Vagina (tissue), 2 donors: ENCODE results near the gene NEDD8. TPM values are rescaled to one million over a fixed set of nuclear protein-coding genes. Genes with fewer than 3 reads are reported as not detected.
A peak's percentile ranks its signal among the peaks of the same experiment; 100 is the strongest.

ENCODE experiments used
- DNase-seq, 2 donors: peaks; one replicate each; pipeline ENCODE4 v3.0.0-alpha.2; 2017; ENCODE audit errors: extremely low spot score in 2 of 2
- H3K27ac ChIP-seq: fragments of 200-600 bp; sonication (generic); one replicate; pipeline ENCODE4 v1.5.1; 2019
- H3K27me3 ChIP-seq: fragments of 200-600 bp; sonication (generic); one replicate; pipeline ENCODE4 v1.5.1; 2019
- H3K36me3 ChIP-seq, 2 donors: fragments of 200-600 bp; sonication (generic); one replicate each; pipeline ENCODE4 v1.5.1; 2017 to 2019
- H3K4me1 ChIP-seq: fragments of 200-600 bp; sonication (generic); one replicate; pipeline ENCODE4 v1.5.1; 2019
- H3K4me3 ChIP-seq, 2 donors: fragments of 200-600 bp; sonication (generic); 1 replicate in 1 of 2; 2 replicates in 1 of 2; pipeline ENCODE4 v1.5.1; 2016 to 2019
- H3K9me3 ChIP-seq: fragments of 200-600 bp; sonication (generic); one replicate; pipeline ENCODE4 v1.5.1; 2019
- CTCF ChIP-seq, 3 experiments: fragments of 450-650 bp in 2 of 3; fragments of 200-600 bp in 1 of 3; sonication (generic) in 1 of 3; IDR thresholded peaks; one replicate each; pipeline ENCODE4 v1.5.1; 2017 to 2019; ENCODE audit warnings: antibody characterized with exemption in 3 of 3, mild to moderate bottlenecking in 2 of 3, moderate library complexity in 2 of 3
- POLR2A ChIP-seq, 2 donors: fragments of 450-650 bp; IDR thresholded peaks; one replicate each; pipeline ENCODE4 v1.6.1; 2017; ENCODE audit warnings: antibody characterized with exemption in 2 of 2, mild to moderate bottlenecking in 2 of 2, moderate library complexity in 2 of 2
- POLR2AphosphoS5 ChIP-seq, 2 donors: sonication (generic); formaldehyde crosslinking; IDR thresholded peaks; one replicate each; pipeline ENCODE4 v1.9.0; 2017; ENCODE audit warnings: antibody characterized with exemption in 2 of 2, mild to moderate bottlenecking in 2 of 2, low read depth in 1 of 2; ENCODE audit not compliant: insufficient read depth in 1 of 2
- intact Hi-C: fragments of 100-400 bp; cut with DNase I; formaldehyde crosslinking; loops from one replicate; pipeline ENCODE4 v1.15.1; 2023
- total RNA-seq: library from RNA; depleted of rRNA; stranded (reverse); fragments of >200 nt; gene quantifications from one replicate; pipeline ENCODE4 v1.2.3, GENCODE V29; 2016

The NEDD8 gene
- total RNA-seq, 1 donor from 2014 or later: 140 TPM

- no peak for DNase-seq
- Histone ChIP-seq H3K27ac (peak overlapping the region; percentile 95), H3K36me3 (peaks cover 0 to 15% of the 10 kb centered on the region in 2 donors), H3K27me3 (no peaks in the 10 kb centered on the region), H3K4me3 (peak overlapping the region; percentile 65 to 72), H3K9me3 (no peaks in the 10 kb centered on the region), H3K4me1 (peaks cover 39% of the 10 kb centered on the region)
- intact Hi-C loops: no loop called here
- TF ChIP-seq CTCF (IDR thresholded peaks at IDR 0.05): no peak
- TF ChIP-seq POLR2AphosphoS5 (IDR thresholded peaks at IDR 0.05; ENCODE audit: insufficient read depth in 1 of 2, low read depth in 1 of 2): no peak
- no peak for TF ChIP-seq POLR2A (IDR thresholded peaks at IDR 0.05)
Measured at GRCh38 chr14:24194873-24195185, 37.3 kb downstream of the NEDD8 start.

GRCh38 chr14:24194186-24194872, 37.8 kb downstream of the NEDD8 start:
- H3K27ac ChIP-seq: peak overlapping the region; percentile 95
- peaks cover 39% of the 10 kb centered on the region for H3K4me1 ChIP-seq
- no peaks in the 10 kb centered on the region for H3K9me3 ChIP-seq
- TF ChIP-seq POLR2A (IDR thresholded peaks at IDR 0.05) (no peak), POLR2AphosphoS5 (IDR thresholded peaks at IDR 0.05; ENCODE audit: insufficient read depth in 1 of 2, low read depth in 1 of 2) (no peak), CTCF (IDR thresholded peaks at IDR 0.05) (no peak)
- H3K4me3 ChIP-seq: peak overlapping the region; percentile 65 to 72
- no peaks in the 10 kb centered on the region for H3K27me3 ChIP-seq
- intact Hi-C loops: no loop called here
- H3K36me3 ChIP-seq: peaks cover 0 to 17% of the 10 kb centered on the region in 2 donors
- no peak for DNase-seq

GRCh38 chr14:24192933-24193332, 39.2 kb downstream of the NEDD8 start:
- Histone ChIP-seq H3K36me3 (peaks cover 0 to 17% of the 10 kb centered on the region in 2 donors), H3K27me3 (no peaks in the 10 kb centered on the region), H3K9me3 (no peaks in the 10 kb centered on the region), H3K27ac (no peak overlapping the region), H3K4me1 (peaks cover 33% of the 10 kb centered on the region), H3K4me3 (no peak overlapping the region)
- intact Hi-C loops: no loop called here
- no peak for DNase-seq
- TF ChIP-seq POLR2AphosphoS5 (IDR thresholded peaks at IDR 0.05; ENCODE audit: insufficient read depth in 1 of 2, low read depth in 1 of 2) (no peak), CTCF (IDR thresholded peaks at IDR 0.05) (no peak), POLR2A (IDR thresholded peaks at IDR 0.05) (no peak)

- Histone ChIP-seq H3K27me3 (no peaks in the 10 kb centered on the region), H3K4me1 (peaks cover 26% of the 10 kb centered on the region), H3K36me3 (peaks cover 0 to 26% of the 10 kb centered on the region in 2 donors), H3K4me3 (no peak overlapping the region), H3K27ac (no peak overlapping the region), H3K9me3 (no peaks in the 10 kb centered on the region)
- intact Hi-C loops: no loop called here
- DNase-seq: no peak
- TF ChIP-seq POLR2AphosphoS5 (IDR thresholded peaks at IDR 0.05; ENCODE audit: insufficient read depth in 1 of 2, low read depth in 1 of 2) (no peak), CTCF (IDR thresholded peaks at IDR 0.05) (no peak), POLR2A (IDR thresholded peaks at IDR 0.05) (no peak)
Measured at GRCh38 chr14:24190416-24190815, 41.8 kb downstream of the NEDD8 start.

- no peaks in the 10 kb centered on the region for H3K27me3 ChIP-seq
- H3K36me3 ChIP-seq: peaks cover 0 to 36% of the 10 kb centered on the region in 2 donors
- no peaks in the 10 kb centered on the region for H3K9me3 ChIP-seq
- H3K4me3 ChIP-seq: no peak overlapping the region
- TF ChIP-seq POLR2AphosphoS5 (IDR thresholded peaks at IDR 0.05; ENCODE audit: insufficient read depth in 1 of 2, low read depth in 1 of 2): no peak
- TF ChIP-seq POLR2A (IDR thresholded peaks at IDR 0.05): no peak
- TF ChIP-seq CTCF (IDR thresholded peaks at IDR 0.05): no peak
- no peak overlapping the region for H3K27ac ChIP-seq
- intact Hi-C loops: no loop called here
- no peak for DNase-seq
- H3K4me1 ChIP-seq: peaks cover 21% of the 10 kb centered on the region
Measured at GRCh38 chr14:24189460-24189859, 42.7 kb downstream of the NEDD8 start.
